Pulmonary artery endothelial cell (primary cell): ENCODE results near the gene EN2. TPM values are rescaled to one million over a fixed set of nuclear protein-coding genes. Genes with fewer than 3 reads are reported as not detected.

ENCODE experiments used
- DNase-seq: peaks from one replicate; pipeline ENCODE4 v3.0.0-alpha.2; 2011; ENCODE audit warnings: low read depth, low spot score
- total RNA-seq: library from RNA; depleted of rRNA; stranded (reverse); fragments of >200 nt; gene quantifications from 2 replicates; pipeline ENCODE4 v1.2.3, GENCODE V29; 2014

EN2 gene
- total RNA-seq, 1 donor from 2014 or later: not detected

DNA sequence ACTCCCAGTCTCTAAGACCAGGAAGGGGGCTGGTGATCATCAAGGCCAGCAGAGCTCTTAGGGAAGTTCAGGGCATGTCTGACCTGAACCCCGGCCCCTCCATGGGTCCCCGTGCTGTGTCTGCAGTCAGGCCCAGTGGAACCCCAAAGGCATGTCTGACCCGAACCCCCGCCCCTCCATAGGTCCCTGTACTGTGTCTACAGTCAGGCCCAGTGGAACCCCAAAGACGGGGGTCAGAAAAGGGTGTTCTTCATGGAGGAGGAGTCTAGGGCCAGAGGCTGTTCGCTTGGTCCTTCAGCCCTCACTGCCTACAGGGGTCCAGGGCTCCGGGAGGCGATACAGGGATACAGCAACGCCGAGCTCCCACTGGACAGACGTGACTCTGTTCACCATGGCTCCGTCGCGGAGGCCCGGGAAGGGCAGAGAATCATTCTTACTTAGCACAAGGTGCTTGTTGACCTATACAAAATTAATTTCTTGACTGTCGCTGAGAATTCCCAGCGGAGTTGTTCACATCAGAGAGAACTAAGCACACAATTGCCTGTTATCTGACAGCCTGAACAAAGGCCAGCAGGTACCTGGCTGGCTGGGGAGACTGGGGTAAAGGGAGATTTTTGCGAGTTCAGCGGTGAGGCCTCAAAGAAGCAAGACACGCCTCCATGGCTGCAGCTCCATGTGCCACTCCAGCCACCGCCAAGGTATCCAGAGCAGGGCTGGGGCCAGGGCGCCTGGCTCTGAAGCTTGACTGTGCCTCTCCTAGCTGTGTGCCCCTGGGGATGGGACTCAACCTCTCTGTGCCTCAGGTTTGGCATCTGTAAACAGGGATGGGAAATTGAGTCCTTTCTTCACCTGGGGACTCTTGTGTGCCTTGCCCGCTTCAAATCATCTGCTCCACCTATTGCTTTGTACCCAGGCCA, 26.8 kb downstream of the EN2 start:
- no peak for DNase-seq

DNA sequence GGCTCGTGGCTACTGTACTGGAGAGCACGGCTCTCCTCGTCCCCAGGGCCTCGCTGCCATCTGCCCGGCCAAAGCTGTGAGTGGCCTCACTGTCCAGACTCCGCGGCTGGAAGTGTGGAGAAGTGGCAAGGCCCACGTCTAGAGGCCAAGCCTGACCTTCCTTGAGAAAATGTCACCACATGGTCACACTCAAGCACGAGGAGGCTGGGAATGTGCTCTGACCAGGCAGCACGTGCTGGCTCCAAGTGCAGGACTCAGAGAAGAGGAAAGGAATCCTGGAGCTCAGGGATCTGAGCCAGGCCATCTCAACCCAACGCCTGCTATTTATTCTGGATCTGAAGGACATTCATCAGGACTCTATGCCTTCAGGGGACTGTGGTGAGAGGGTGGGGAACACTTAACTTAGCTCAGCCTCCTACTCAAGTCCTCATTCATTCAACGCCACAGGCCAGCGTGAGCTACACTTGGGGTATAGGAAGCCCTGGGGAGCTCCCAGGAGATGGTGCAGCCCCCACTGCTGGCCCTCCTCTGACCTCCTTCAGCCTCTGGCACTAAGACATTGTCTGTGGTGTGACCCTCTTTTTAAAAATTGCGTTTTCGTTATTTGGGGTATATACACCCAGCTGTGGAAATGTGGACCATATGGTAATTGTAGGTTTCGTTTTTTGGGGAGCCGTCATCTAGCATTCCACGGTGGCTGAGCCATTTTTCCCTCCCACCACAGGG, 29.0 kb downstream of the EN2 start:
- no peak for DNase-seq

DNA sequence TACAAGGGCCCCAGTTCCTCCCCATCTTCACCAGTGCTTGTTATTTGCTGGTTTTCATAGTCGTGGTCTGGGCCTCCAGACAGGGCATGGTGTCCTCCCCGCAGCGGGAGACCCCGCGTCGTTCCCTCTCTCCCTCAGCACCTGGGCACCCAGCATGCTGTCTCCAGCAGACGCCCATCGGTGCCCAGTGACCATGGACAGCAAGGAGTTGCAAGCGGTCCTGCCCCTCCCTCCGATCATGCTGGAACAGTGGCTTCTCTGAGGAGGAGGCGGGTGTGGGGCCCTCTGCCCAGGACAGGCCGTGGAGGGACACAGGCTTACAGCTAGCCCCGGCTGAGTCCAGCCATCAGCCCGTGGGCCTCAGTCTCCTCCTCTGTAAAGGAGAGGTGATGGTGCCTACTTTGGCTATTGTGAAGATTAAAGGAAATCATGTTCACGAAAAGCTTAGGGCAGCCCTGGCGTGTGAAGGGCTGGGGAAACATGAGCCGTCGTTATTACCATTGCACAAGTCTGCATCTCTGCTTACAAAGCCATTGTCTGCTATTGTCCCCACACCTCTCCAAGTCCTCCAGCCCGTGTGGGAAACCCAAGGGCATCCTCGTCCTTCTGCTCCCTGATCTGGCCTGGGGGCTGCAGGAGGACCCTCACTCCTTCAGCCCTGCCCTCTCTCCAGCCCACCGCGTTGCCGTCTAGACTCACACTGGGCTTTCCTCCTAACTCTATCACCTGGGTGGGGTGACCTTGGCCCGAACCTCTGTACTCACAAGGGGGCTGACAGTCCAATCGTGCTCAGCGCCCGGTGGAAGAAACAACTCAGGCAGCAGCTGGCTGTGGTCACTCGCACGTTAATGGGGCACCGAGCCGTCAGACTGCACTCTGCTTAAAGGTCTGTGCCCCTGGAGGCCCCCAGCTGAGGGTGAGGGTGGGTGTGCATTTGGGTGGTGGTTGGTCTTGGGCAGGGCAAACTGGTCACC, 29.9 kb downstream of the EN2 start:
- no peak for DNase-seq

- DNase-seq: no peak
Observed at GRCh38 chr7:155488483-155489127, 30.7 kb downstream of the EN2 start.

- no peak for DNase-seq
Observed at GRCh38 chr7:155489158-155489840, 31.4 kb downstream of the EN2 start.

- DNase-seq: no peak
Observed at GRCh38 chr7:155489862-155490696, 32.1 kb downstream of the EN2 start.

- DNase-seq: no peak
Observed at GRCh38 chr7:155490697-155491628, 33.0 kb downstream of the EN2 start.

DNA sequence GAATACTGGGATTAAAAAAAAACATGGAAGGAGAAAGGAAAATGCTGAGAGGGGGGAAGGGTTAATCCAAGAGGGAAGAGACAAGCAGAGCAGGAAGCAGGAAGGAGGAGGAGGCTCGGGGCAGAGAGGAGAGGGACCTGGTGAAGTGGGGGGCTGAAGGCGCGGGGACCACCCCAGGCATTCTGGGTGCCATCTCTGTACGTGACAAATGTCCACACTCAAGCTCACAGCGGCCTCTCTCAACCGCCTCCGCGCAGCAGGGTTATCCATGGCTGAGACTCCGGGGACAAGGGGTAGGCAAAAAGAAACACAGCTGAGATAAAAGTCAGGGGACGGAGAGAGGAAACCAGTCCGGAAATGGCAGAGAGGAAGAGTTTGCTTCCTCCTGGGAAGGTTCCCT, 33.9 kb downstream of the EN2 start:
- DNase-seq: no peak

- no peak for DNase-seq
Observed at GRCh38 chr7:155493744-155494538, 36.0 kb downstream of the EN2 start.

DNA sequence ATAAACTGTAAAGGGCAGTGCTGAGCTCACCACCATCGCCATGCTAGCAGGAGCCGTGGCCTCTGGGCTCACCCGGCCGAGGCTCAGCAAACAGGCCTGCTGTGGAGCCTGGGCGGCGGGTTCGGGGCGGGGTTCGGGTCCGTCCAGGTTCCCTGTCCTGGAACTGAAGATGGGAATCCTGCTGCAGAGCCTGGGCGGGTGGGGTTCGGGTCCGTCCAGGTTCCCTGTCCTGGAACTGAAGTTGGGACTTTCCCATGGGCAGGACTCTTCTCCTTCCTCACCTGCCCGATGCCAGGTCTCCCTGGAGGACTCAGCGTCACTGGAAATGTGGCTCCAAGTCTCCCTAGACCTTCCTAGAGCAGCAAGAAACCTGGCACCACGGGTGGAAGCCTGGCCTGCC, 36.6 kb downstream of the EN2 start:
- no peak for DNase-seq

DNA sequence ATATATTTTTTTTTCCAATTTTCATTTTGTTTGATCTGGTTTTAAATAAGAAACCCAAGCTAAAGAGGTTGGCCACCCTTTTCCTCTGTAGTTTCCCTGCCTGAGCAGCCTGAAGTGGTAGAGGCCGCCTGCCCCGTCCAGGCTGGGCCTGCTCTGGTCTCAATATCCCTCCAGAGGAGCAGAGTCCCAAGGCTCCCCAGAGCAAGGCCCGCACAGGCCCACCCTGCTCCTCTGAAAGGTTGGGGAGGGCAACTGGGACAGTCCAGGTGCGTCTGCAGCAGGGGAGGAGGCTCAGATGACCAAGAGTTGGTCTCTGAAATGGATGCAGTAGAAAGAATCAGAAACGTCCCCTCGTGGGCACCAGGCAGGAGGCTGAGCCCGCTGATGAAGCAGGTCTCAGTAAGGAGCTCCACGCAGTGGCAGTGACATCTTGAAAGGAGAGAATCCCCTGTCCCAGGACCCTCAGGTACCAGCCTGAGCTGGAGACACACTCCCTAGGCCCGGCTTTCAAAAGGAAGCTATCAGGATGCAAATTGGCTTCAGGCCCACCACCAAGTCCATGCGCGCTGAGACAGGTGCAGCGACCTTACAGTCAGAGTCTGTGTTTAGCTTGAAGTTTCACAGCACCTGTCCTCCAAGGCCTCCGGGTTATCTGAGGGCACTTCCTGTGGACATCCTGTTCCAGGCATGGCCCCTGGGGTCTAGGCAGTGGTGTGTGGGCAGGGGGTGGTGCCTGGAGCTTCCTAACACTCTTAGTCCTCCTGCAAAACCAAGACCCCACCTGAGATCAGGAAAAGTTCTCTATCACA, 37.7 kb downstream of the EN2 start:
- DNase-seq: no peak

- no peak for DNase-seq
Observed at GRCh38 chr7:155496267-155497005, 38.5 kb downstream of the EN2 start.

GRCh38 chr7:155497149-155497901, 39.4 kb downstream of the EN2 start:
- DNase-seq: no peak

DNA sequence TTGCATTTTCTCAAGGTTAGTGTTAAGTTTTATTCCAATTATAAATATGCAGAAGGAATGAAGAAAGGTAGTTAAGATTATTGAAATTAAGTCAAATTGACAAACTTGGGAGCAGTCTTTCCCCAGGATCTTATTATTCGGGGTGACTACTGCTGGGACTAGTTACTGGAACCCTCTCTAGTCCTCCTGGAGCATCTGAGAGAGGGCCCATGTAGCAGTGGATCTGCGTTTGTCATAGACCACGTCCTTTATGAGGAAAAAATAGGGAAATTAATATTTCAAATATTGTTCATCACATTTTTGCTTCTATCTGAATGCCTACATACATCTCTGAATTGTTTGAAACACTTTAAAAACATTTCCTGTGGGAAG, 47.5 kb downstream of the EN2 start:
- DNase-seq: no peak

DNA sequence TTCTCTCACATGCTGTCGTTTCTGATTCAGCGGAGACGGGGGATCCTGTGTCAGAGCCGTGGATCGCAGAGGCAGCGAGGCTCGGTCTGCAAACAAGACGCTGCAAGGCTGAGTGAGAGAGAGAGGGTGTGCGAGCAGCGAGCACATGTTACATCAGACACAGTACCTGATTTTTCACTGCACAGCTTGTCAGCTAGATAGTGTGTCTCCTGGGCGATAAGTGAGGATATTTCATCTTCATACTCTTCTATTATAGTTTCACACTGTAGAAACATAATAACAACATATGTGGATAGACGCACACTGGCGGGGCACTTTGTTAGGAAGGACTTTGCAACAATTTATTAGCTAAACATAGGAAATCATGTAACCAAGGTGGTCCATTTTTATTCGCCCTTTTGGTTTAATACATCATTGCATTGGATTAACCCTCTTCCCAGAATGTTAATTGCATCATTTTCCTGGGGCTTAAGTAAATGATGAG, 49.0 kb downstream of the EN2 start:
- DNase-seq: no peak
